Left hindlimb (tissue), 1 donor: ENCODE data around the gene SAYSD1.
A peak's percentile ranks its signal among the peaks of the same experiment; 100 is the strongest.

Source experiments
- DNase-seq: peaks from one replicate; pipeline ENCODE4 v3.0.0-alpha.2; 2018

SAYSD1 gene

DNA sequence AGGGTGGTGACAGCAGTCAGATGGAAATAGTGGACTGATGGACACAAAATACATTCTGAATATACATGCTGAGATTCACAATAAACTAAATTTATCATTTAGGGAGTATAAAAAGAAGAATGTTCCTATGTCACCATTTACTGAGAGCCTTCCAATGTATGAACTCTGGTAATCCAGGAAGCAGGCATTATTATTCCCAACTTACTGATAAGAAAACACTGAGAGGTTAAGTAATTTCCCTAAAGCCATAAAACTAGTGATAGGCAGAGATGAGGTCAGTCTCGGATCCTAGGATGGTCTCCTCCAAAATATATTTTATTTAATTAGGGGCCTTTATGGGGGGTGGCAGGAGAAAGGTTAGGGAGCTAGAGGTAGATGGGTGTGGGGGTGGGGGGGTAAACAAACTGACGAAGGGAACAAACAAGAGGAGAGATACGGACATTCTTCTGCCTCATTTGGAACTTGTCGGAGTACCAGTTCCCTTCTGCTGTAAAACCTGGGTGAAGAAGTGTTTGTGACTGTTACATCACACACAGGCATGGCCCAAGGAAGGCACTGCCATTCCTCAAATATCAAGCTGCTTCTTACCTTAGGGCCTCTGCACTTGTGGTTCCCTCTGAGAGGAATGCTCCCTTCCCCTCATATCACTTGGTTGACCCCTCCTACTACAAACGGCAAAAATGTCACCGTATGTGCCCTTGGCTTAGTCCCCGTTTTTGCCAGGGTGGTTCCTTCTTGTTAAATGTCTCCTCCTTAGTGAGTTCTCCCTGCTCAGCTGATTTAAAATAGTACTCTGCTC is 6.7 kb downstream of the SAYSD1 start:
- no peak for DNase-seq

DNA sequence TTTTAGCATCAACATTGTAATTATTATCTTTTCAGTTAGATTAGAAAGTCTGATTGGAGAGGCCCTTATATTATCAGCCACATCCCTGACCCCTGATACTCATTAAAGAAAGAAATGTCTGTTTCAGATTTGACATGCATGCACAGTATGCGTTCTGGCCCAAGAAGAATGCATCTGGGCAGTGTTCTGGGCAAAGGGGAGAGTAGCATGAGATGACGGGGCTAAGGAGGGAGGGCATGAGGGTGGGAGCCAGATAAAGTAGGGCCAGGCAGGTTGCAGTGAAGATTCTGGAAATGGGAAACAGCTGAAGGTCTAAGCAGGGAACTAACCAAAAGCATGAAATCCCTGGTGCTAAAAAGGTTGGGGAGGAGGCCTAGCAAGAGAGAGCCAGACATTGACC is 7.3 kb downstream of the SAYSD1 start:
- no peak for DNase-seq

DNA sequence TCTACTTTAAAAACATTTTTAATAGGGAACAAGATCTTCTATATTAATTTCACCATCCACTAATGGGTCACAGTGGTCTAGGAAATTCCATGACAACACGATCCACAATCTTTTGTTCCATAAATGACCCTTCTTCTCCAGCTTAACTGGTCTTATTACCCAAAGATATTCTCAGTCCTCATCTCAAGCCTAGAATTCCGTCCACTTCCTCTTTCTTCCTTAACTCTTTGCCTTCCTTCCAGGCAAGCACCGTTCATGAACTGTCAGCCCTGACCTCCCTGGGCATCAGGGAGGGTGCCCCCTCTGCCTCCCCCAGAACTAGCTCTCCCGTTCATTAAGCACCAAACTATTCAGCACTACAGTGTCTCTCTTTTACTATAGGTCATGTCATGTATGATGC is 8.0 kb downstream of the SAYSD1 start:
- DNase-seq: no peak

DNA sequence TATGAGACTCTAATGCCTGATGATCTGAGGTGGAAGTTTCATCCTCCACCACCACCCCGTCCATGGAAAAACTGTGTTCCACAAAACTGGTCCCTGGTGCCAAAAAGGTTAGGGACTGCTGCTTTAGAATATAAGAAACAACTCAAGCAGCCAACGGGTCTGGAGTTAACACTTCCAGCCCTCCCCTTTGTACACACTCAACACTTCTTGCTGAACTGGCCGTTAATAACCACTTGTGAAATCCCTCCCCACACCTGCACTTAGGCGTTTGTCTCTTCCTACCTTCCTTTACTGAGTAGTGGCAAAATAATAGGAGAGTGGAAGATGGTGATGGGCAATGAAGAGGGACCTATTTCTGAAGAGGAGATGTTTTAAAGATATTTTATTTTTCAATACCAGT is 10.5 kb downstream of the SAYSD1 start:
- DNase-seq: no peak

DNA sequence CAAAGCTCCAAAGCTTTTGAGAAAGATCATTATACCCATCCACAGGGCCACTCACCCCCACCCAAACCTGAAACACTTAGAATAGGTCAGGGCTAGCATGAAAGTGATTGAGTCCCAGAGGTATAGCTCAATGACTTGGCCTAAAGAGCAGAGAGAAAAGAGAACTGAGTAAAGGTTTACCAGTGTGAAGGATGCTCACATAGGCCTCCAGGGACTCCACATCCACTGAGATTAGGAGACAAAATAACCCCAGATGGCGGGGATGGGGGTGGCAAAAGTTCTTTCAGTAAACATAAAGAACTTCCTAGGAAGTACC is 12.2 kb downstream of the SAYSD1 start:
- DNase-seq: no peak

DNA sequence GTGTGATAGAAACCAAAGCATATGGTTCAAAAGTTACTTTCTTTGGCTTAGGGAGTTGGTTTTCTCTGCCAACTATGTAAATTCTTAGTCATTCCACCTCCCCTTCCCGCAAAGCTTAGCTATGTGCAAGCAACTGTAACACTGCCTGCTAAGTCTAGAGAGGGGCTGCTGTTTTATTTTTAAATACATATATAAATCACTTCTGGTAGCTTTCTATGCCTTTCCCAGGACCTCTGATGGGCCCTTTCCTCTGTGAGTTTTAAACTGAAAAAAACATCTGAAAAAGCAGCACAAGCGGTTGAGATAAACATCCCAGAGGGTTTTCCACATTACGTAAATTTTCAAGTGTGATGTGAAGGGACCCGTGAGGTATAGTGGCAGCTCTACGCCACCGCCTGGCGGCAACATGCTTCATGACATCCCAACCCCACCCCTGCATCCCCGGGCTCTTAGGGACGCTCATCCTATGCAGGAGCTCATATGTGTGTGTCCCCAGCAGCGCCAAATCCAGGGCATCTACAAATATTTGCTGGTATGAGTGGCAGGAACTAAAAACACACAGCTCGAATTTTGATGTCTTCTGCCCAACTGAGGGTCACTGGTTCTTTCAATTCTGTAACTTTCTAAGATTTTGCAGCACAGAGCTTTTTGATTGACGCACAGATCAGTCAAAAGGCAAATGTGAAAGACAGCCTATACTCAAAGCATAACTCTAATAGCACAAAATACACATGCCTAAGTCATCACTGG is 12.7 kb downstream of the SAYSD1 start:
- peak; percentile 54 for DNase-seq

DNA sequence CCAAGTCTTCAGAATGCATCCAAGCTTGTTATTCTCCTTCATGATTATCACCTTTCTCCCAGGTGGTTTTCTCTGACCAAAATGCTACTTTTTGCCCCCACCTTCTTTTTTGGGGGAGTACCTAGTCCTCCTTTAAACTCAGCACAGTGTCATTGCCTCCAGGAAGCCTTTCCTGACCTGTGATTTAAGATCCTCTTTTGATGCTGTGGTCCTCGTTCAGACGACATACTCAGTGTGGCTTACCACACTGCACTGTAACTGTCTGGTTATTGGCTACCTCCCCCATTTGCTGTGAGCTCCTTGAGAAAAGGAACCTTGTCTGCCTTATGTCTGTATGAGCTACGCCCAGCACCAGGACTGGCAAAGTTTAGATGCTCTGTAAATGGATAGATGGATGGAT is 14.6 kb downstream of the SAYSD1 start:
- no peak for DNase-seq

DNA sequence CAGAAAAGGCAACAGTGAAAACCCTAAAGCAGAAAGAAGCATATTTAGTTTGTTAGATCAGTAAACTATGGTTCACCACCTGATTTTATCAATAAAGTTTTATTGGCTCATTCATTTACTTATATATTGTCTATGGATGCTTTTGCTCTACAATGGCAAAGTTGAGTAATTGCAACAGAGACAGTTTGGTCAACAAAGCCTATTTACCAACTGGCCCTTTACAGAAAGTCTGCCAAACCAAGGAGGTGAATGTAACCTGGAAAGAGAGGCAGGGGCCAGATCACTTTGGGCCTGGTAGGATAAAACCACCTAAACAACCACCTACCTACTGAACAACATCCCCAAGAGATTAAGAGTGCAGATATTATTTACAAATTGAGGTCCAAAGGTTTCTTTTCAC is 19.4 kb downstream of the SAYSD1 start:
- no peak for DNase-seq

DNA sequence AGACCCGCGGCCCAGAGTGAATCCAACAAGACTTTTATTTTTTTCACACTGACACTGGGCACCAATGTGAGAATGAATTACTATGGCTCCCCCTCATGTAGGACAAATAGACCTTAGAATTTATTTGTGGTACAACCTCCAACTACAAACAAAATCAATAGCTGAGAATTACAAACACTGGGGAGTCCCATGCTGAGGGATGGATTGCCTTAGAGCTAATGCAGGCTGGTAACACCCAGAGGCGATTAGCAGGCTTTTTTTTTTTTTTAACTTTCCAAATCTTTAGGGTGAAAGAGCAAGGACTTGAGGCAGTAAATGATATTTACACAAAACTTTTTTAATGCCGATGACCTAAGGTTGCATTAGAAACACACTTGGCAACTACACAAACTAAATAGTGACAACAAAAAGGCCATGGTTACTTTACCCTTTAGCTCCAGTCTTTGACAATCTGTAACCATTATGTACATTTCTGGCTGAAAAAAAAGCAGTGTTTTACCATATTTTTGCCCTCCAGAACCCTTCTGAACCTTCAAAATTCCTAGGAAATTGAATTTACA is 21.8 kb downstream of the SAYSD1 start:
- no peak for DNase-seq

DNA sequence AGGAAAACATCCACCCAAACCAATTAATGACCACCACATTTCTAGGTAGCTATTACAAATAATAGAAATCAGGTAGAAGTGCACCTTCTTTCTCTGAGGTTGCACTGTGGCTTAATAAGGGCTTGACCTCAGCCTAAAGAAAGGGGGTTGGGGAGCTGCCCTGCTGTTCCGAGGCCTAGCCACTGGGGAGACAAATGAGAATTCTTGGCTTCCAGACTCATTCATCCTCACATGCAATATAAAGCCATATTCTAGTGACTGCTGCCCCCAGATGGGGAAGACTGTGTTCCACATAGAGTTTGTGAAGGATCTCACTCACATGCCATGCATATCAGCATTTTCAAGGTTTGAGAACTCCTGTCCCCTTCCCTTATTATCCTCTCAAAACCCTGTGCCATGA is 22.9 kb downstream of the SAYSD1 start:
- no peak for DNase-seq

DNA sequence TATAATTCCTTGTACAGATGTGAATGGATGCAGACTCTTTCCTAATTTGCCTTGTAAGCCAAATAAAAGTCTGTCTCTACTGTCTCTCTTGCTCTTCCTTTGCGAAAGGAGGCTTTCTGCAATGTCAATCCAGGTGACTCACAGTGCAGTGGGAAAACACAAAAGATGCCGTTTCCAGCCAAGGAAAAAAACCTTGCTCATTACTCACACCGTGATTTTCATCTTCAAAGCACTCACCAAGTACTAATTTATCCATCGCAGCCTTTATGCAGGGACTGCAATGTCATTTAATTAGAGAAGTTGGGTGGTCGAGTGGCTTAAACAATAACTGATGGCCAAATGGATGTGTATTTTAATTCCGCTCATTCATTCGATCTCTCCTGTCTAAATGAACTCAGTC is 23.8 kb downstream of the SAYSD1 start:
- DNase-seq: no peak

DNA sequence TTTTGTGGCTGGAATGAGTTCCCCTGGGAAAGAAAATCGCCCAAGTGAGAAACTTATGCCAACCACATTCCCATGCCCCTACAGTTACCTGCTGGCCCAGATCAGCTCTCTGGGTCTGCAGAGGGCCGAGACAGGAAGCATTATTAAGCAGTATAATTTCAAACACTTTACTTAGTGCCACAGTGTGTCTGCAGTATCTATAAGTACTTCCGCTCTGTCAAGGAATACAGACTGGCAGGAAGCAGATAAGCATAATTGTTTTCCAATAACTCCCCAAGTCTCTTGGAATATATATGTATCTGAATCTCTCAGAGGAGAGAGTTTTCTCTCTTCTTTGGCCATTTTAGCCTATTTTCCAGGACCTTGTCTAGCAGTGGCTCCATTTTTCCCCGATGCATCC is 24.9 kb downstream of the SAYSD1 start:
- no peak for DNase-seq

DNA sequence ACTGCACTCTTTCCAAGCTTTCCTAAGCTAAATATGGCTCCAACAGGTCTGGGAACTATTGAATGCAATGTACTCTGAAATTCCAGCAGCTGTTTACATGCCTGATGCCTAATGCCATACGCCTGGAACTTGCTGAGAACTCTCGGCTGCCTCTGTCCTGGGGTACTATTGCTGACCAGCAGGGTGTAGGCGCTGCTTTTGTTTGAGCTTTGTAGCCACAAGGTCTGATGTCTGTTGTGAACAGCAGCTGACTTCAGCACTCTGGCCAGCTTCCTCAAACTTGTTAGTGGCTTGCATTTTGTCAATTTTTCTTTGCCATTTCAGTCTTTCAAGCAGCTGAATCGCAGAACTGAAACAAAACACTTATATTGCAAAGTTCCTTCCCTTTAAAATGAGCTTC is 26.7 kb downstream of the SAYSD1 start:
- DNase-seq: peak; percentile 57

DNA sequence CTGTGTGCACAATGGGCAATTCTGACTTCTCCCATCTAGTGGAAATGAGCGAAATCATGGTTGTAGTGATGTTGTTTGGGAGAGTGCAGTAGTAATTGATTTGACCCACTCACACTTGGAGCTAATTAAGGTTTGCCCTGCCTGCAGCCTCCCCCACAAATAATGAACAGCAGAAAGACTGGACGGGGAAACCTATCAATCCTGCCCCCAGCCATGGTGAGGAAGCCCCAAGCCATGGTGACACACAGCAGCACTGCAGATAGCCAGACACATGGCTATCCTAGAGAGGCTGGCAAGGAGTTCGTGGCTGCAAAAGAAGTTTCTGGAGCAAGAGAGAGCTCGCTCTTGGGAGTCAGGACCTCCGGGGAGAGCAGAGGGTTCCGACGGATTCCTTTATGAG is 27.8 kb downstream of the SAYSD1 start:
- no peak for DNase-seq

DNA sequence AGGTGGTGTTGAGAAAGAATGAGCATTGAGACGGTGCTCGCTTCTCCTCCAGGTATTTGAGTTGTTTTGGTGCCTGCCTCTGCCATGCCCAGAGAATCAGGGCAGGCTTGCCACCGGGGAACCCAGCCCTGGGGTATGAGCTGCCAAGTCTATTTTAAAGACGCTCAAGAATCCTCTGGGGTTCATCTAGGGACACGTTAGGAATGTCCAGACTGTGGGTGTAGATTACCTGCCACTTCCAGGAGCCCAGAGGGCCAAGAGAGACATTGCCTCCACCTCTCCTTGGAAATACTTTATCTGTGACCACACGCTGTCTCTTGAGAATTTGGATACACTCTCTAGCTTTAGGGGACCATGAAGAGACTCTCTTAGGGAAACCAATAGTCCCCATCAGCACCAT is 28.3 kb downstream of the SAYSD1 start:
- DNase-seq: no peak

DNA sequence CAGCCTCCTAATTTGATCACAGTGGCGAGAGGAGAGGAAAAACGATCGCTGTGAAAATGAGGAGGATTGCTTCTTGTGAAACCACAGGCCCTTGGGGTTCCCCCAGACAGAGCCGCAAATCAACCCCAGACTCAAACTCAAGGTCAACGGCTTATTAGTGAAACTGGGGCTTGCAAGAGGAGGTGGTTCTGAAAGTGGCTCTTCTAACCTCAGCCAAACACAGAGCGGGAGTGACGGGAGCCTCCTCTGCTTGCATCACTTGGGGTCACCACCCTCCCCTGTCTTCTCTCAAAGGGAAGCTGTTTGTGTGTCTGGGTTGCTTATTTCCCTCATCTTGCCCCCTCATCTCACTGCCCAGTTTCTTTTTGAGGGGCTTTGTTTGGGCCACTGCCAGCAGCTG is 28.7 kb downstream of the SAYSD1 start:
- DNase-seq: no peak

DNA sequence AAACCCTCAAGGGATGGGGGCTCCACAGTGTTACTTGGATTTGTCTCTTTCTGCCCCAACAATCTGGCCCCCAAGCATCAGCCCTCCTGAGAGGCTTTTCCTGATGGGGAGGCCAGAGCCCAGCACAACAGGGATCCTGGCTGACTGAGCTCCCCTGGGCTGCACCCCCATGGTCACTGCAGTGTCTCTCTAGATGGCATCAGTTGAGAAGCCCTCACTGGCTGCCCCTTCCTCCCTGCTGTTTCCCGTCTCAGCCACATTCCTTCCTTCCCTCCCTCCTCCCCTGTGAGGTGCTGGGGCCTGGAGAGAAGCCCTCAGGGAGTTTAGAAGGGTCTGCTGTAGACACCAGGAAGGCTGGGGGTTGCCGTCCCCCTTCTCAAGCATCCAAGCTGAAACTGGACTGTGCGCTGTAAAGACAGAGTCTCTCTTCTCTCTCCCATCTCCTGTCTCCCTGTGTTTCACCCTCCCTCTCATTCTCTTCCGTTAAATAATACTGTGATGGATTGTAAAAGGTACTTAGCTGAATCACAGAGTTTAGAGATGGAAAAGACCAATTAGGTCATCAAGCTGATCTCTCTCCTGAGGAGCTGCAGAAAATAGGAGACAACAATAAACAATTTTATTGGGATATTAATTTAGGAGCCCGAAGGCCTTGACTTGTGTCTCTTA is 29.7 kb downstream of the SAYSD1 start:
- DNase-seq: no peak

DNA sequence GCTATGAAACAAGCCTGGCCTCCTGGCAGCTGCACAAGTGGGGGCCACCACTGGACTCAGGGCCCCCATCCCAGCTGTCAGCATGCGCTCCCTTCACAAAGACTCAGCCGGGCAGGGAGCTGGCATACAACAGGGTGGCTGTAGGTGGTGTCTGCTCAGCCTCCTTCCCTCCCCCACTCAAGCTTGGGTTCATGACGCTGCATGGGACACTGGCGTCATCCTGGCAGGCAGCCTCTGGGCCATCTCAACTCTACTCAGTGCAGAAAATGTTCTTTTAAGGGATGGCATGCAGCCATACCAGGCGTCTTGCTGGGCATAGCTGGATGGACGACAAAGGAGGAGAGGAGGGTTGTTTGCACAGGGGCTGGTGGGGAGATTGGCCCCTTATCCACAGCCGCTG is 30.5 kb downstream of the SAYSD1 start:
- DNase-seq: no peak

DNA sequence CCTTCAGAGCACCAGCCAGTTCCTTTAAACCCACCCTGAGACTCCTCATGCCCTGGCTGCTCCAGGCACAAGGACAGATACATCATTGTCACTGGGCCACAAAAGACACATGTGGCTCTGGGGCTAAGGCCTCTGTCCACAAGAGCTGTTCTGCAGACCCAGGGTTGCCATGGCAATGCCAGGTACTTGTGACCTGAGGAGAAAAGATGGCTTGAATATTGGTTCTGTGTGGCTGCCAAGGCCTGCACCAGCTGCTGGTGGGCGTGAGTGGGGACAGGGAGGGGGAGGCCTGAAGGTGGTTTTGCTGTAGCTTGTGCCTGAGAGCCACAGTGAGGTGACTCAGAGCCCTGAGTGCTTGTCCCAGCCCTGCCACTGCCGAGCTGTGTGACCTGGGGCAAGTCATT is 31.8 kb downstream of the SAYSD1 start:
- no peak for DNase-seq

DNA sequence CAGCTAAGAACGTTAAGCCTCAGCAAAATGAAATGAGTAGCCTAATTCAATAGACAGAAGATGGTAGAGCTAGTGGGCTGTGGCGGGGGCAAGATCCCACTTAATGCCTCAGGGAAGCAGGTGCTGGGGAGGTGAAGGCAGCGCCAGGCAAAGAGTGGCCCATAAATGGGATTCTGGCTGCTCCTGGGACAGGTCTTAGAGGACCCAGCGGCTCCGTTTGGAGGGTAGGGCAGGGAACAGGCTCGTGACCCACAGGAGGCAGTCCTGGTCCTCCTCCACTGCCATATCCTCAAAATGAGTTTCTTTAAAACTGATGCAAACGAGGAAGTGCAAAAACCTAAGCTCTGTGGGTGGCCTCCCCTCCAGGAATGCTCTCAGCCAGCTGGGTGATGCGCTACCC is 32.7 kb downstream of the SAYSD1 start:
- DNase-seq: no peak

DNA sequence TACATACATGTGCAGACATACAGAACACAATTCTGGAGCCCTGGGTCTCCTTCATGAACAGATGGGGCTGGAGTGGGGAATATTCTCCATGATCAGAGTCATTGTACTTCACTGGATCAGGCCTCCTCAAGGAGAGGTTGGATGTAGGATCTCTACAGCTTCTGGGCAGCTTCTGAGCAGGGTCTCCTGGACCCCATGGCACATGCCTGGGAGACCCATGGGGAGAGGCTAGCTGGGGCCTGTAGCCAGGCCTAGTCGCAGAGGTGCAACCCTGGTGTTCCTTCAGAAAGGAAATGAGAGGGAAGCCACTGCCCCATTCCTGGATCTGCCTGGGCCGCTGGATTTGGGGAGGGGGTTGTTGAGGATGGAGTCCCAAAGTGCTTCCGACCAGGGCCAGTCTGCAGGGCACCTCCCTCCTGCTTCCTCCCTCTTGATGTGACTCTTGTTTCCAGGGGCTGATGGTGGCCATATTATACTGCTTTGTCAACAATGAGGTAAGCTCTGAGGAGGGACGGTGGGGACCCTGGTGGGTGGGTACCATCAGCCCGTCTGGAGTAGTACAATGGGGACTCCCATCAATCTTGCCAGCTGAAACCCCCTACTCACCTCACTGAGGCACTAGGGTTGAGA is 34.6 kb downstream of the SAYSD1 start:
- no peak for DNase-seq

DNA sequence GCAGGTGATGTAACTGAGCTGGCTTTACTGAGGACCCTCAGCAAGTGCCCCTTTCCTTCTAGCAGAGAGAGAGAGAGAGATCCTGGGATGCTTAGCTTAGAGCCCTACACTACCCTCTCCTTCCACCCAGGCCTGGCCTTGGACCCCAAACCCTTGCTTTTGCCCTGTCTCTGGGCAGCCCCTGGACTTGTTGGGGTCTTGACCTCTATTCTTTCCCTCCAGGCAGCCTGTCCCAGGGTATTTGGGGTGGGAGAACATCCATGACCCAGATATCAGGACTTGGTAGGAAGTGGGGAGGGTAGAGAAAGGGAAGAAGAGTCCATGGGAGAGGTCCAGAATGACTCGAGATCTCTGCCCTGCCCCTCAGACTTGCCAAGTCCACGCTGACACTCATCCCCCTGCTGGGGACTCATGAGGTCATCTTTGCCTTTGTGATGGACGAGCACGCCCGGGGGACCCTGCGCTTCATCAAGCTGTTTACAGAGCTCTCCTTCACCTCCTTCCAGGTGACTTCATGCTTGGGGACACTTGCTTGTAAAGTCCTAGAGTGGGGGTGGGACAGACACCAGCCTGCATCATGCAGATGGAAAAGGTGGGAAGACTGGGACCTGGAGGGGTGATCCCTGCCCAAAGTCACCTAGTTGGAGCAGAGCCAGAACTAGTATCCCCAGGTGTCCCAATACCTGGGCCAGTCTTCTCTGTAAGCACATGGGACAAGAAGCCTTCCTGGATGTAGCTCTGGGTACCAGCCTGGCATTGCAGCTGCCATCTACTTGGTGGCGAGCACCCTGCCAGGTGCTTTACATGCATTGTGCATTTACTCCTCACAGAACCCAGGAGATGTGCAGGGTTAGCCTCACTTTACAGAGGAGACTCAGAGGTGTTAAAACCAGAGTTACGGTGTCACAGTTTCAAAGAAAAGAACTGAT is 35.5 kb downstream of the SAYSD1 start:
- no peak for DNase-seq
